ENCODE results near the gene DACH1. TPM values are rescaled to one million over a fixed set of nuclear protein-coding genes. Genes with fewer than 3 reads are reported as not detected.

Gene DACH1
- total RNA-seq, 1 experiment from 2014 or later = 0.31 TPM

GRCh38 chr13:71771144-71771543 lies 95.9 kb downstream of the DACH1 start (continued):
- no peak for TF ChIP-seq CDX4 (CRISPR knock-in tag; IDR thresholded peaks at IDR 0.05; ENCODE audit: borderline replicate concordance)
- TF ChIP-seq ZNF281 (CRISPR knock-in tag; IDR thresholded peaks at IDR 0.05) = no peak

GRCh38 chr13:71770710-71771109 lies 96.3 kb downstream of the DACH1 start:
- ChIA-PET CTCF (no interaction called here), POLR2A (no interaction called here)
- peaks cover 4% of the 10 kb centered on the region; the same call in 1 of the 2 replicates for H3K9me3 Mint-ChIP-seq
- H3K27me3 Mint-ChIP-seq (ENCODE audit: low read depth) = no peaks in the 10 kb centered on the region
- ATAC-seq = no peak
- peaks cover 2% of the 10 kb centered on the region; the same call in 1 of the 2 replicates for H3K4me1 Mint-ChIP-seq
- DNase-seq (ENCODE audit: low spot score) = no peak
- peaks cover 2% of the 10 kb centered on the region for H3K36me3 Mint-ChIP-seq
- H3K27ac Mint-ChIP-seq = no peak overlapping the region
- no peak overlapping the region for H3K4me3 Mint-ChIP-seq
- TF ChIP-seq RORB (CRISPR knock-in tag; IDR thresholded peaks at IDR 0.05) (no peak), SMAD4 (CRISPR knock-in tag; IDR thresholded peaks at IDR 0.05) (no peak)

- TF ChIP-seq ZNF232 (CRISPR knock-in tag; IDR thresholded peaks at IDR 0.05) (no peak), E2F1 (CRISPR knock-in tag; IDR thresholded peaks at IDR 0.05) (no peak), JAZF1 (CRISPR knock-in tag; IDR thresholded peaks at IDR 0.05) (no peak), NR2C2 (CRISPR knock-in tag; IDR thresholded peaks at IDR 0.05) (no peak), RORB (CRISPR knock-in tag; IDR thresholded peaks at IDR 0.05) (no peak)
- Mint-ChIP-seq H3K36me3 (peaks cover 2% of the 10 kb centered on the region), H3K4me1 (peaks cover 2% of the 10 kb centered on the region; the same call in 1 of the 2 replicates), H3K4me3 (no peak overlapping the region), H3K27ac (no peak overlapping the region), H3K27me3 (ENCODE audit: low read depth) (no peaks in the 10 kb centered on the region), H3K9me3 (peaks cover 7% of the 10 kb centered on the region; the same call in 1 of the 2 replicates)
- ChIA-PET POLR2A (no interaction called here), CTCF (interaction anchor here (1.3 kb wide), 1 partner anchor 147 kb away, joined by 4 read pairs; no protein-coding TSS in a partner anchor)
- ATAC-seq (no peak), DNase-seq (ENCODE audit: low spot score) (no peak)
These were observed 98.1 kb downstream of the DACH1 start for GRCh38 chr13:71768881-71769280.

GRCh38 chr13:71759651-71760511 lies 107.1 kb downstream of the DACH1 start:
- peaks cover 4% of the 10 kb centered on the region for H3K27me3 Mint-ChIP-seq (ENCODE audit: low read depth)
- no peaks in the 10 kb centered on the region for H3K36me3 Mint-ChIP-seq
- TF ChIP-seq ZNF138 (CRISPR knock-in tag; conservative IDR thresholded peaks at IDR 0.05) (no peak), IRF1 (CRISPR knock-in tag; IDR thresholded peaks at IDR 0.05) (no peak), OVOL2 (CRISPR knock-in tag; IDR thresholded peaks at IDR 0.05; ENCODE audit: borderline replicate concordance) (no peak), ZNF416 (CRISPR knock-in tag; IDR thresholded peaks at IDR 0.05) (no peak), FOXJ3 (CRISPR knock-in tag; IDR thresholded peaks at IDR 0.05; ENCODE audit: borderline replicate concordance) (no peak), ZSCAN18 (CRISPR knock-in tag; IDR thresholded peaks at IDR 0.05) (no peak), ZNF121 (CRISPR knock-in tag; IDR thresholded peaks at IDR 0.05) (no peak), SMAD3 (CRISPR knock-in tag; IDR thresholded peaks at IDR 0.05; ENCODE audit: borderline replicate concordance) (no peak), ATF6 (CRISPR knock-in tag; IDR thresholded peaks at IDR 0.05) (no peak), ZNF317 (CRISPR knock-in tag; IDR thresholded peaks at IDR 0.05; ENCODE audit: borderline replicate concordance, low read depth) (no peak), ESRRA (CRISPR knock-in tag; IDR thresholded peaks at IDR 0.05; ENCODE audit: borderline replicate concordance) (no peak), RELA (CRISPR knock-in tag; IDR thresholded peaks at IDR 0.05; ENCODE audit: borderline replicate concordance) (no peak)
- ATAC-seq = peak; percentile 87
- POLR2A ChIA-PET = no interaction called here
- CTCF ChIA-PET = no interaction called here
- peak; percentile 14 for DNase-seq (ENCODE audit: low spot score)
- H3K4me3 Mint-ChIP-seq = peak overlapping the region; percentile 41
- H3K9me3 Mint-ChIP-seq = no peaks in the 10 kb centered on the region
- H3K27ac Mint-ChIP-seq = peak overlapping the region; percentile 72
- peaks cover 39% of the 10 kb centered on the region for H3K4me1 Mint-ChIP-seq
